Lower leg skin (tissue), 3 donors: Measurements from ENCODE around the gene EPB41L5.

Experiments used
- POLR2A ChIP-seq, 2 donors: fragments of 450-650 bp; IDR thresholded peaks; one replicate each; pipeline ENCODE4 v1.6.1; 2016 to 2017; ENCODE audit warnings: antibody characterized with exemption in 2 of 2, mild to moderate bottlenecking in 1 of 2, moderate library complexity in 1 of 2
- TF ChIP-seq, protein P1 (sequence below), 3 donors: fragments of 450-650 bp; IDR thresholded peaks; one replicate each; pipeline ENCODE4 v1.5.1; 2016; ENCODE audit warnings: antibody characterized with exemption in 3 of 3, mild to moderate bottlenecking in 3 of 3, moderate library complexity in 2 of 3

DNA sequence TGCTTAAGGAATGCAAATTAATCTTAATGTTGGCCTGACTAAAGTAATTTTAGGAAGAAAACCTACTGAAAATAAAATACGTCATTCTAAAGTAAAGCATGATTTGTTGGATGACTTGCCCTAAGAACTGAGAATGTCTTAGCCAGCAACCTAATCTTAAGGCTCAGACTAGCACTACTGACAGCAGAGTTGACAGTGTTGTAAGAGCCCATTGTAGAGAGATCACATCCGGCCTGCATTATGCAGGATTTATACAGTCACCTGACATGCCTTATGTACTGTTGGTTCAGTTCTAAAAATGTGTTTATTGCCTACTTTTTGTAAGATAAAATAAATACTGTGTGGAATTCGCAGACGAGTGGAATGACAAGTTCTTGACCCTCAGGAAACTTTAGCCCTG lies 128.0 kb downstream of the EPB41L5 start:
- TF ChIP-seq, protein P1, sequence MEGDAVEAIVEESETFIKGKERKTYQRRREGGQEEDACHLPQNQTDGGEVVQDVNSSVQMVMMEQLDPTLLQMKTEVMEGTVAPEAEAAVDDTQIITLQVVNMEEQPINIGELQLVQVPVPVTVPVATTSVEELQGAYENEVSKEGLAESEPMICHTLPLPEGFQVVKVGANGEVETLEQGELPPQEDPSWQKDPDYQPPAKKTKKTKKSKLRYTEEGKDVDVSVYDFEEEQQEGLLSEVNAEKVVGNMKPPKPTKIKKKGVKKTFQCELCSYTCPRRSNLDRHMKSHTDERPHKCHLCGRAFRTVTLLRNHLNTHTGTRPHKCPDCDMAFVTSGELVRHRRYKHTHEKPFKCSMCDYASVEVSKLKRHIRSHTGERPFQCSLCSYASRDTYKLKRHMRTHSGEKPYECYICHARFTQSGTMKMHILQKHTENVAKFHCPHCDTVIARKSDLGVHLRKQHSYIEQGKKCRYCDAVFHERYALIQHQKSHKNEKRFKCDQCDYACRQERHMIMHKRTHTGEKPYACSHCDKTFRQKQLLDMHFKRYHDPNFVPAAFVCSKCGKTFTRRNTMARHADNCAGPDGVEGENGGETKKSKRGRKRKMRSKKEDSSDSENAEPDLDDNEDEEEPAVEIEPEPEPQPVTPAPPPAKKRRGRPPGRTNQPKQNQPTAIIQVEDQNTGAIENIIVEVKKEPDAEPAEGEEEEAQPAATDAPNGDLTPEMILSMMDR (IDR thresholded peaks at IDR 0.05), result no peak
- TF ChIP-seq POLR2A (IDR thresholded peaks at IDR 0.05), result no peak
